Urothelium cell line (cell line): ENCODE measurements around the gene KCNK1.

Experiments
- DNase-seq: peaks from one replicate; pipeline ENCODE4 v3.0.0; 2011; ENCODE audit warnings: low spot score, mixed read lengths
- FAIRE-seq: peaks from 2 replicates; lab custom pipeline; 2011; peaks lifted over from hg19 to GRCh38; lab: Jason Lieb, UNC

Gene KCNK1

DNA sequence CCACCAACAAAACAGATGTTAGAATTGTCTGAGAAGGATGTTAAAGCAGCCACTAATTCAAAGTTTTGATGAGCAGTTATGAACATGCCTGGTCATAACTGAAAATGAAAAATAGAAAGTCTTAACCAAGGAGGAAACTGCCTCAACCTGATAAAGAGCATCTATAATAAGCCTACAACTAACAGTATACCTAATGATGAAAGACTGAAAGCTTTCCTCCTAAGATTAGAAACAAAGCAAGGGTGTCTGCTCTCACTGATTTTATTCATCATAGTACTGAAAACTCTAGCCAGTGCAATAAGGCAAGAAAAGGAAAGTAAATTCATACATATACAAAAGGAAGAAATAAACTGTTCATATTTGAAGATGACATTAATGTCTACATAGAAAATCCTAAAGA is 82.0 kb downstream of the KCNK1 start:
- DNase-seq (no peak), FAIRE-seq (no peak)

DNA sequence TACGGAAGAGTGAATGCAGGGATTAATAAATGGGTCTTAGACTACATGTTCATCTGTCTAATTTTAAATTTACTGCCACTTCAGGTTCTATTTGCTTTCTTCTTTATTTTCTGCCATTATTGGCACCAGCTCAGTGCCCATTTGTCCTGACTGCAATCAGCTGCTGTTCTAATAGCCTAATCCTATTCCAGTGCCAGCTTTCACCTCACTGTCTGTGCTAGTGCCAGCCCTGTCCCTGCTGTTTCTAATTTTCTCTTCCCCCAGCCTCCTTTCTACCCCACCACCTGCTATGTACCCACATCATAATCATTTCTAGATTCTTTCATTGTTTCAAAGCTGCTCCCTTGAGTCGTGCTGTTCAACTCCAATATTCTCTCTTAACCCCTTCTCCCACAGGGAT is 86.4 kb downstream of the KCNK1 start:
- DNase-seq: no peak
- FAIRE-seq: no peak

DNA sequence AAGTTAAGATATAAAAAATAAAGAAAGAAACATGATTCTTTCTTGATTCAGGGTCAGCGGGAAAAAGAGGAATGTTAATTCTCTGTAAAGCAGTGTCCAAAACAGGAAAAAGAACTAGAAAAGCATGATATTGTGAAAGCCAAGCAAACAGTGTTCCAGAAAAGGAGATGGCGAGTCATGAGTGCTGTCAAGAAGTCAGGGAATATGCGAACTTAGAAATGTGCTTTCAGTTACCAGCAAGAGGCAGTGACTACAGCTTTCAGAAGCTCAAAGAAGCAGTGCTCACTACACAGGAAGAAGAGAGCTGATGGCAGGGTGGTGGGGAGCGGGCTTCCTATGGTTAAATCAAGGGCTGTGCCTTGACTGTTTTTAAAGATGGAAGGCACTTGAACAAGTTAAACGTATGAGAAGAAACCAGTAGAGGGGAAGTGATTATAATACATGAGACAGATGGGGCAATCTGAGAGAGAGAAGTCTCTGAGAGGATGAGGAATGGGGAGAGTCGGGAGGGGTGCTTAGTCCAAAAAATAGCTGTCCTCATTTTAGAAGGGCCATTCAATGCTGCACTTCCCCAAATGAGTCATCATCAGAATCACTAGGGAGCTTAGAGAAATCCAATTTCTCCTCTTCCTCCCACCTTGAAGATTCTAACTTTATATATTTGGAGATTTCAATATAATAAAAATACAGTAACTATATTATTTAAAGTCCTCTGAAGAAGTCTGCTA is 90.4 kb downstream of the KCNK1 start:
- no peak for DNase-seq

DNA sequence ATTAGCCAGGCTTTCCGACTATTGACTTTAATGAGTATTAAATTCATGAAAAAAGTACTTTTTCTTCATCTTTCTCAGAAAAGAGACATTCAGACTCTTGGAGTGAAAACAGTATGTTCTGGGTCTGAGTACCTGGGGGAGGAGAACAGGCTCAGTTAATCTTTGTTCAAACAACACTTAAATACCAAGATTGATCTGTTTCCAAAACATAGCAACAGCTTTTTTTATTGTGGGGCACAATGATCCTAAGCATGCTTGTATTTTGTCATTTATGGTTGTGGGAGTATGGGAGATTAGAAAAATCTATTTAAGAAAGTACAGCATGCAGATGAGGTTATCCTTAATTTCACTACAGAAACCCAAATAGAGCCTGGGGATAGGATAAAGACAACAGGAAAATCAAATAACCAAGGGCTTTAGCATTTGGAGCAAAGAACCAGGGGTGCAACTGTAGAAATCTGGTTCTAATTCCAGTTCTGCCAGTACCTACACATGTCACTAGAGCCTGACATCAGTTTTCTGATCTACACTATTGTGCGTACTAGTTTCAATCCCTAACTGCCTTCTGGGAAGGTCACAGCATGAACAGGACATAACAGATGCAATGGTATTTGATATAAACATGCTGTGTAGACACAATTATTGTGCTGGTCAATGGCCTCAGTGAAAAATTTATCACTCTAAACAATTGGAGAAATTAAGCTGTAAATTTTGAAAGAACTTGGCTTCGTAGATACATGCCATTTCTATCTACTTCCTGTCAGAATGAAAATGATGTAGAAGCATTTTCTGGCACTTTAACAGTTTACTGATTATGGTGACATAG is 91.2 kb downstream of the KCNK1 start:
- FAIRE-seq: no peak

More for the DNA sequence above, 90.4 kb downstream of the KCNK1 start:
- FAIRE-seq: no peak

DNA sequence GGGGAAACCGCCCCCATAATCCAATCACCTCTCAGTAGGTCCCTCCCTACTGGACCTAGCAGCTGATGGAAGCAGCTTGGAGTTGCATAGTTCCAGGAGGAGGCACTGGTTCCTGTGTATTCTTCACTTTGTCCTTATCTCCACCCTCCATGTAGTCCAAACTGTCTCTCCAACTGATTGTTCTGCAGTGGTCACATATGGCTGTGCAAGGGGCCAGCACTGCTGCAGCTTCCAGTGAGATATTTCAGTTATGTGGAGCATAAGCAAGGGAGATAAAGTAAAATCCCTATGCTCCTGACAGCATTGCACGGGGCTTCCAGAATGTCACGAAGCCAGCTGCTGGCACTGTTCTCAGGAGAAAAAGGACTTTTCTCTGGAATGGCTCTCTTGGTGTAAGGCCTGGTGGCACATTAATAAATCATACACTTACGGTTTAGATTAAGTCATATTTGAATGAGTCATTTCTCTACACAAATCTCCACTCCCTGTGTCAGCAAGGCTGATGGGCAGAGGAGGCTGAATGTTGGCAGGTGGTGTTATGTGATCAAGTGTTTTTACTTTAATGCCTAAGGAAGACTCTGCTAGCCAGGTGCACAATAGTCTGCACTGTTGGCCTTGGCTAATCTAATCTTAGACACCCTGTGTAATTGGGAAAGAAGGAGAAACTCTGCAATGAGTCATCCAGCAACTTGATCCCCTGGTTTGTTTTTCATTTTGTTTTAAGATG is 93.4 kb downstream of the KCNK1 start:
- FAIRE-seq (peak; percentile 9), DNase-seq (peak; percentile 79)

More for the DNA sequence above, 91.2 kb downstream of the KCNK1 start:
- no peak for DNase-seq

DNA sequence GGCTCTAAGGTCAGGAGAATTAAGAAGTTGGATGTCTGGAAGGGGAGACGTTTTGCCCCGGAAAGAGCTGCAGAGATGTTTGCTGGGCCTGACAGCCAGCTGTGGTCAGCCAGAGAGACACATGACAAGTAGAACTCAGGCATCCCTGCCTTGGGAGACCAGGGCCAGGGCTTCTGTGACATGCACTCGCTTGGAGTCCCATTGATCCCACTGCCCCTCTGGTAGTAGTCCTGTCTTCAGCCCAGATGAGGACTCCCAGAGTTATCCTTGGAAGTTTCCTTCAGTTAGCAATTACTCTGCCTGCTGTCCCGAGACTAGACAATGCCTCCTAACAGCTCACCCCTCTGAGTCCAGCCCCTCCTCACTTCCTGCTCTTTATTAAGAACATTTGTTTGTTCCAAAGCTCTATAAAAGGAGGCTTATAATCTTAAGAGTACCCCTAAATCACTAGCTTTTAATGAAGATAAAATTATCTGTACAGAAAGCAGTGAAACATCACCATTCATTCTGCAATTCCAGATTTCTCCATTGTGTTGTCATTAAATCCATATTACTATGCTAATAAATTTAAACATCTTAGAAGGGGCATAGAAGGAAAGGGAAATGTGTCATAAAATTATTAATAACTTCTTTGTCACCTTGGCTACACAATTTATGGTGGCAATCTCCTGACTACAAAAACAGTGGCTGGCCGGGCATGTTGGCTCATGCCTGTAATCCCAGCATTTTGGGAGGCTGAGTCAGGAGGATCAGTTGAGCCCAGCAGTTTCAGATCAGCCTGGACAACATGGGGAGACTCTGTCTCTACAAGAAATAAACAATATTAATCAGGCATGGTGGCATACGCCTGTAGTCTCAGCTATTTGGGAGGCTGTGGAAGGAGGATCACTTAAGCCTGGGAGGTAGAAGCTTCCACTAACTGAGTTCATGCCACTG is 94.2 kb downstream of the KCNK1 start:
- peak; percentile 13 for FAIRE-seq

DNA sequence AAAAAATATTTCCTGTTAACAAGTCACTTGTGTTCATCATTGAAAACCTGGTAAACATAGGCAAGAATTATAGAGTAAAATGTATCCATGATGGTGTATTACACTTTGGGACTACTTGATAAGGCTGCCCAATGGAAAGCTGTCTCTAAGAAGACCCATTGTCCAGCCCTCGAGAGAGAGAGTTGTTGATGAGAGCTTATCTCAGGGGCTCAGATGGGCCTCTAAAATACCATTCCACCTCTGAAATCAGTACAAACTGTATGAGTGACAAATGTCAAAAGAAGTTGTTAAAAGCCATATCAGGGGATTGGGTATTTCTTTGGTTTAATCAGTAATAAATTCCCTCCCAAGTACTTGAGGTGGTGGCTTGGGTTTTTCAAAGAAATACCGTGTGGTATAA is 96.1 kb downstream of the KCNK1 start:
- FAIRE-seq (no peak), DNase-seq (no peak)

More for the DNA sequence above, 94.2 kb downstream of the KCNK1 start:
- peak; percentile 37 for DNase-seq

DNA sequence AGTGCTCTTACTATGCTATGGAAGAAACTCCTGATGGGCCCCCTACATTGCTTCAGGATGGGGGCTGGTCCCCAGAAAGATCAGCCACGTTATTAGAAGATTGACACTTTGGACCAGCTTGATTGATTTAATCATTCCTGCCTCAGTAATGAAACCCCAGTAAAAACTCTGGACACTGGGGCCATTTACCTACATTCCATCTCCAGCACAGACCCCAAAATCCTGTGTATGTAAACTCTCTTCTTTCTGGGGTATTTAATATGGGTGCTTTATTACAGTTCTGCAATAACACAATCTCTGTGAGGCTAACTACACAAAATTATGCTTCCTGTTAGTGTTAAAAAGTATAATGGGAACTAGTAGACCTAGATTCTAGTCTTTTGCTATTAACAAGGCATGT is 96.6 kb downstream of the KCNK1 start:
- FAIRE-seq (no peak), DNase-seq (no peak)

DNA sequence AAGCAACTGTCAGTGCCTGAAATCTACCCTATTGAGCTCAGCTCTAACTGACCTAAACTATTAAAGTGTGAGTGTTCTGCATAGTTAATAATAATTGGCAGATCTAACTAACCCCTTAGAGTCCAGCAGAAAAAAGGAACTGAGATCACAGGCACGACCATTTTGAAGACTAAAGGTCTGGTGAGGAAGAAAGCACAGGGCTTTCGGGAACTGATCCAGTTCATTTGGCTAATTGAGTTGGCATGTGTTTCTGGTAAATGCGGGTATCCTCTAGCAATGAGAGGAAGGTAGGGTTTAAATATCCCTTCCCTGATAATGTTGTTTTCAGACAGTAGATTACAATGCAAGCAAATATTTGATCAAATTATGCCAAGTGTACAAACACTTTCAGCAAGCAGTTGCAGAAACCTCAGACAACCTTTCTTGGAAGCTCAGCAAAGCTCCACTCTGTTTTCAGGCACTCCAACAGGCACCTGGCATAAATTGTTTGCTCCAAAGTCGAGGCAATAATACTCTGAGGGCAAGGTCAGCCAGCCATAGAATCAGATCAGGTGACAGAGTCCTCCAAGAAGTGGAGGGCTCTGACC is 100.8 kb downstream of the KCNK1 start:
- DNase-seq: no peak
- FAIRE-seq: no peak

DNA sequence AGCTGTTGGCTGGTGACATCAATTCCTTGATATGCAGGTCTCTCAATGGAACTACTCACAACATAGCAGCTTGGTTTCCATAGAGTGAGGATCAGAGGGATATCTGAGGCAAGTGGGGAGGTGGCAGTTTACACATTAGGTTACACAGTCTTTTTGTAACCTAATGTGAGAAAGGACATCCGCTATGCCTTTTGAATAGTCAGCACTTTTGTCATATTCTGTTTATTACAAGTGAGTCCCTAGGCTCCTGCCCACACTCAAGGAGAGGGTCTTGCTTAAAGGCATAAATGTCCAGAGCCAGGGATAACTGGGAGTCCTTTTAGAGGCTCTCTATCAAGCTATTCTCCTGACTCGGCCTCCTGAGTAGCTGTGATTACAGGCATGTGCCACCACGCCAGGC is 104.2 kb downstream of the KCNK1 start:
- DNase-seq: no peak
- no peak for FAIRE-seq

DNA sequence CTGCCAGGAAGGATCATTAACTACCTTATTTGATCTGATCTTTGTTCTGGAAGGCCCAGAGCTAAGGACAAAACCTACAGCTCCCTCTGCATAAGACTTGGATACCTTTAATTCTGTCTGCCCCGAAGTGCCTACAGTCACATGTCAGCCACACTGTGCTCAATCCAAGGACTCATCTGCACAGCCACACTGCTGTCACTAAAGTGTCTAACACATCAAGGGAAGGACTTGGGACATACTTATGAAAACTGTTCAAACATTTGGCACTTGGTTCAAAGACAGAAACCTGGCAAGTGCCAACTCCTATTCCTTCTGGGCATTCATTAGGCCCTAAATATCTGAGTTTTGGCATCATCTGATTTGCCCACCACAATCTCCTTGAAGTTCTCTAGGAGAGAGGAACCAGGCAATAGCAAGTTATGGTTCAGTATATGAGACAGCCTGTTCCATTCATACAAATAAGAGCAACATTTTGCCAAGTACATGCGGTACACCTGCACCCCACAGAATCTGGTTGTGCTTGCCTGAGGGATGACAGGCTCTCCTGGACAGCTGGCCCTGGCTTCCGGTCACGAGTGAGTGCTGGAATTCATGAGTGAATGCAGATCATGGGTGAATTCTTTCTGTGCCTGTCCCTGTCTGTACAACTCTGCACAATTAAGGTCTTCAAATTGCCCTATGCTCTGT is 105.9 kb downstream of the KCNK1 start:
- DNase-seq (no peak), FAIRE-seq (no peak)

DNA sequence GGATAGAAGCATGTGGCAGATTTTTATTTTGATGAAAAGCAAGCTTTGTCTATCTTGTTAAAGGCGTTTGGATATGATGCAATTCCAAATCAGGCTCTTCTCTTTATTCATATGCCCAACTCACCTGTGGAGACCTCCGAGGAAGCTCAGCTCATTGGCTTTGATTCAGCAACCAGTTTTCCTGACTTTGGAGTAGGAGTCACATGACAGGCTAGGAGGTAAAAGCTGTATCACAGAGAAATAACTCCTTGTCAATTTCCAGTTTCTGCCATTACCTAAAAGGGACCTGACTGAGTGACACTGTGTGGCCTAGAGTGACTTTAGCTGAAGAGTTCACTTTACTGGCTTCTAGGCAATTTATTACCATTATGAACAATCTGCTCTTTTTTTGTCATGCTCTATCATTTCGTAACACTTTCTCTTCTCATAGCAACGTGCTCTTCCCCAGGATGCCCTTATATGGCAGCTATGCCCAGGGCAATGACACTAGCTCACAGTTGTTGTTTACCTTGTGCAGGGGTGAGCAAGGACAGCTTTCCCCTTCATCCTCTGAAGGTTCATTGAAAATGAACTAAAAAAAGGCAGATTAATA is 107.2 kb downstream of the KCNK1 start:
- DNase-seq: no peak
- no peak for FAIRE-seq
